Measurements from ENCODE around the gene FOXJ3.

DNA sequence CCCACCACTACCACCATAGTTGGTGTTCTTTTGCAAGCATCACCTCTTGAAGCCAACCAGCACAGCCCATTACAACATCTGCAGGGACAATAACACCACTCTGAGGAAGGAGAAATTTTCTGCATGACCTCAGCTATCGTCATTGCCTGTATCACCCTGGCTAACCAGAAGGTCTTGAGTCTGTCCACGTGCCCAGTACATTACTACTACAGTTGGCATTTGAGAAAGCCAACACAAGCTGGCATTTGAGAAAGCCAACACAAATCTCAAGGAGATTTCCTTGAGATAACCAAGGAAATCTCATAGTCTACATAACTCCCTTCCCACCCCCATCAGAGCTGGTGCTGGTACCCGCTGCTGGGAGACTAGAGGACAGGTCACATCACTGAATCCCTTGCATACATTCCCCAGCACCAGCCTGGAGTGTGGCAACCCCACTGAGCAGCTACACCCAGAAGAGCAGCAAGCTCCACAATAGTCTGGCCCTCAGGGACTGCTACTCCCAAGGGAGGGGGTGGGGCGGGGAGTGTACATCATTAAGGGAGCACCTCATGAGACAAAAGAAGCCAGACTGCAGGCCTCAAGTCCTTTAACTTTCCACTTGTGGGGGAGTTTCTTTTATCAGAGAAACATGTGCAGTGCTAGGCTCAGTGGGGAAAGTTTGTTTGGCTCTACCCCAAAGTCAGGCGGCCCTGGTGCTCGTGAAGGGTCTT lies 124.5 kb downstream of the FOXJ3 start:
- TF ChIP-seq, protein P1, sequence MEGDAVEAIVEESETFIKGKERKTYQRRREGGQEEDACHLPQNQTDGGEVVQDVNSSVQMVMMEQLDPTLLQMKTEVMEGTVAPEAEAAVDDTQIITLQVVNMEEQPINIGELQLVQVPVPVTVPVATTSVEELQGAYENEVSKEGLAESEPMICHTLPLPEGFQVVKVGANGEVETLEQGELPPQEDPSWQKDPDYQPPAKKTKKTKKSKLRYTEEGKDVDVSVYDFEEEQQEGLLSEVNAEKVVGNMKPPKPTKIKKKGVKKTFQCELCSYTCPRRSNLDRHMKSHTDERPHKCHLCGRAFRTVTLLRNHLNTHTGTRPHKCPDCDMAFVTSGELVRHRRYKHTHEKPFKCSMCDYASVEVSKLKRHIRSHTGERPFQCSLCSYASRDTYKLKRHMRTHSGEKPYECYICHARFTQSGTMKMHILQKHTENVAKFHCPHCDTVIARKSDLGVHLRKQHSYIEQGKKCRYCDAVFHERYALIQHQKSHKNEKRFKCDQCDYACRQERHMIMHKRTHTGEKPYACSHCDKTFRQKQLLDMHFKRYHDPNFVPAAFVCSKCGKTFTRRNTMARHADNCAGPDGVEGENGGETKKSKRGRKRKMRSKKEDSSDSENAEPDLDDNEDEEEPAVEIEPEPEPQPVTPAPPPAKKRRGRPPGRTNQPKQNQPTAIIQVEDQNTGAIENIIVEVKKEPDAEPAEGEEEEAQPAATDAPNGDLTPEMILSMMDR (IDR thresholded peaks at IDR 0.05; ENCODE audit: insufficient read depth, low read length, poor library complexity, severe bottlenecking) = no peak
- no peak for TF ChIP-seq EZH2phosphoT487 (conservative IDR thresholded peaks at IDR 0.05; ENCODE audit: low read length)

Measured in SU-DHL-6 (cell line).